HepG2 (cell line): ENCODE results near the gene EDN2. TPM values are rescaled to one million over a fixed set of nuclear protein-coding genes. Genes with fewer than 3 reads are reported as not detected.

Source experiments
- ELK4 ChIP-seq: sonication (generic); formaldehyde crosslinking; IDR thresholded peaks from 2 replicates; pipeline ENCODE4 v1.9.0; 2021; ENCODE audit warnings: missing genetic modification reagents, borderline replicate concordance
- KLF15 ChIP-seq: sonication (generic); formaldehyde crosslinking; IDR thresholded peaks from 2 replicates; pipeline ENCODE4 v1.8.1; 2023; ENCODE audit warnings: borderline replicate concordance, mild to moderate bottlenecking, inconsistent platforms, missing genetic modification reagents, mixed read lengths
- MTA1 ChIP-seq: sonication (generic); formaldehyde crosslinking; IDR thresholded peaks from 2 replicates; pipeline ENCODE4 v1.4.0; 2020; ENCODE audit warnings: missing genetic modification reagents, mild to moderate bottlenecking, borderline replicate concordance
- RCOR2 ChIP-seq: IDR thresholded peaks from 2 replicates; pipeline ENCODE4 v1.6.1; 2016; ENCODE audit warnings: missing biosample characterization, missing genetic modification reagents
- REXO4 ChIP-seq: sonication (generic); formaldehyde crosslinking; IDR thresholded peaks from 2 replicates; pipeline ENCODE4 v1.8.0; 2022; ENCODE audit warnings: missing genetic modification reagents, mild to moderate bottlenecking, borderline replicate concordance
- RFX5 ChIP-seq: IDR thresholded peaks from 2 replicates; pipeline ENCODE4 v1.6.1; 2011; ENCODE audit warnings: low read depth, low read length, improper control_type of control experiment
- SRSF1 ChIP-seq: fragments of 200-400 bp; formaldehyde crosslinking; optimal IDR thresholded peaks from 2 replicates; pipeline ENCODE3; 2017; ENCODE audit warnings: mild to moderate bottlenecking, low read depth, low read length, moderate library complexity
- TCF7 ChIP-seq: sonication (generic); IDR thresholded peaks from 2 replicates; pipeline ENCODE4 v1.6.1; 2016; ENCODE audit warnings: antibody characterized with exemption, low read depth
- TRIM24 ChIP-seq: sonication (generic); formaldehyde crosslinking; IDR thresholded peaks from 2 replicates; pipeline ENCODE4 v1.8.0; 2022; ENCODE audit warnings: mild to moderate bottlenecking, missing genetic modification reagents
- ZNF205 ChIP-seq: IDR thresholded peaks from 2 replicates; pipeline ENCODE4 v1.6.1; 2018; ENCODE audit warnings: missing biosample characterization, missing genetic modification reagents
- ZNF292 ChIP-seq: sonication (generic); formaldehyde crosslinking; IDR thresholded peaks from 2 replicates; pipeline ENCODE4 v1.8.1; 2022; ENCODE audit warnings: mild to moderate bottlenecking, low read depth, missing genetic modification reagents, borderline replicate concordance
- ZNF513 ChIP-seq: sonication (generic); formaldehyde crosslinking; conservative IDR thresholded peaks from 2 replicates; pipeline ENCODE4 v1.5.0; 2020; ENCODE audit warnings: missing genetic modification reagents
- polyA plus RNA-seq, 8 experiments: library from polyadenylated mRNA; depleted of rRNA in 3 of 8; stranded (reverse) in 7 of 8; unstranded in 1 of 8; fragments of >200 nt; fragmentation: Illumina TruSeq in 4 of 8; extraction: Trizol in 4 of 8; gene quantifications; 2 replicates each; pipeline versions ENCODE4 v1.2.1 to v1.2.3, GENCODE V29; 2011 to 2016; ENCODE audit warnings: low read depth in 4 of 8, missing spikeins in 1 of 8, mixed read lengths in 1 of 8; ENCODE audit not compliant: insufficient read depth in 1 of 8
- total RNA-seq, 5 experiments: library from RNA; depleted of rRNA; stranded (reverse); fragments of >200 nt; fragmentation: Illumina TruSeq; extraction: Trizol; gene quantifications; 2 replicates each; pipeline ENCODE4 v1.2.3, GENCODE V29; 2016; ENCODE audit warnings: low read depth in 1 of 5

Gene EDN2
- total and polyA plus RNA-seq, 2 of the 13 experiments (the other 11 are each of a cell fraction or from before 2014, with no cell fraction given) = not detected

- no peak for TF ChIP-seq ELK4 (CRISPR knock-in tag)
- peak; percentile 51; the same call in 1 of the 2 replicates for TF ChIP-seq MTA1 (CRISPR knock-in tag)
- TF ChIP-seq ZNF292 (CRISPR knock-in tag) = no peak
- TF ChIP-seq RFX5 = no peak
- no peak for TF ChIP-seq TCF7
- no peak for TF ChIP-seq ZNF205 (CRISPR knock-in tag)
- TF ChIP-seq RCOR2 = no peak
- no peak for TF ChIP-seq KLF15 (CRISPR knock-in tag)
- TF ChIP-seq REXO4 (CRISPR knock-in tag) = no peak
- TF ChIP-seq SRSF1 = no peak
- TF ChIP-seq ZNF513 (CRISPR knock-in tag) = no peak
- peak; percentile 57; the same call in 1 of the 2 replicates for TF ChIP-seq TRIM24 (CRISPR knock-in tag)
Measured at GRCh38 chr1:41476807-41477361, 7.6 kb downstream of the EDN2 start (continued).
